Breast epithelium (tissue), 3 donors: ENCODE results near the gene ABAT.

ENCODE experiments used
- CTCF ChIP-seq, 3 donors: fragments of 450-650 bp; IDR thresholded peaks; one replicate each; pipeline ENCODE4 v1.5.1; 2016 to 2017; ENCODE audit warnings: antibody characterized with exemption in 3 of 3, mild to moderate bottlenecking in 3 of 3, moderate library complexity in 3 of 3
- POLR2A ChIP-seq: fragments of 450-650 bp; IDR thresholded peaks from one replicate; pipeline ENCODE4 v1.6.1; 2016; ENCODE audit warnings: antibody characterized with exemption, mild to moderate bottlenecking, moderate library complexity

- TF ChIP-seq CTCF (IDR thresholded peaks at IDR 0.05), result no peak
- TF ChIP-seq POLR2A, result no peak
Measured at GRCh38 chr16:8661703-8662102, 12.7 kb upstream of the ABAT start.
